GM19099 (cell line): ENCODE data around the gene TBC1D9B.

ENCODE experiments used
- POLR2A ChIP-seq: IDR thresholded peaks from 3 replicates; pipeline ENCODE4 v1.6.1; 2011; ENCODE audit warnings: low read depth; ENCODE audit not compliant: insufficient read length; ENCODE audit errors: extremely low read depth

The TBC1D9B gene

DNA sequence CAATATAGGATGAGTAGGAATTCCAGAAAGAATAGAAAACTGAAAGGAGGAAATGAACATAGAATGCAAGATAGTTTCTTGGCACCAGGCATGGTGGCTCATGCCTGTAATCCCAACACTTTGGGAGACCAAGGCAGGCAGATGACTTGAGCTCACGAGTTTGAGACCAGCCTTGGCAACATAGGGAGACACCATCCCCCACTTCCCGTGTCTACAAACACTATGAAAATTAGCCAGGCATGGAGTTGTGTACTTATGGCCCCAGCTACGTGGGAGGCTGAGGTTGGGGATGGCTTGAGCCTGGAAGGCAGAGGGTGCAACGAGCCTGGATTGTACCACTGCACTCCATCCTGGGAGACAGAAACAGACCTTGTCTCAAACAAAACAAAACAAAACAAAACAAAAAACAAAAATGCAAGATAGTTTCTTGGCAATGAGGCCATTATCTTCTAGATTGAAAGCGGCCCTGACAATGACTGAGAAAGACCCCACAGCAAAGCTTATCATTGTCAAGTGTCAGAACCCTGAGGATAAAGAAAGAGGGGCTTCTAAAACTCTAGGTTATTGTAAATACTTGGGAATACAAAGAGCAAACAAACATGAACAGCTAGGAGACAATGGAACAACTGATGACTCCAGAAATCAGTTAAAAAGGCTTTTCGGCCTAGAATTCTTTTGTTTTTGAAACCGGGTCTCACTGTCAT lies 77.8 kb downstream of the TBC1D9B start:
- no peak for TF ChIP-seq POLR2A

DNA sequence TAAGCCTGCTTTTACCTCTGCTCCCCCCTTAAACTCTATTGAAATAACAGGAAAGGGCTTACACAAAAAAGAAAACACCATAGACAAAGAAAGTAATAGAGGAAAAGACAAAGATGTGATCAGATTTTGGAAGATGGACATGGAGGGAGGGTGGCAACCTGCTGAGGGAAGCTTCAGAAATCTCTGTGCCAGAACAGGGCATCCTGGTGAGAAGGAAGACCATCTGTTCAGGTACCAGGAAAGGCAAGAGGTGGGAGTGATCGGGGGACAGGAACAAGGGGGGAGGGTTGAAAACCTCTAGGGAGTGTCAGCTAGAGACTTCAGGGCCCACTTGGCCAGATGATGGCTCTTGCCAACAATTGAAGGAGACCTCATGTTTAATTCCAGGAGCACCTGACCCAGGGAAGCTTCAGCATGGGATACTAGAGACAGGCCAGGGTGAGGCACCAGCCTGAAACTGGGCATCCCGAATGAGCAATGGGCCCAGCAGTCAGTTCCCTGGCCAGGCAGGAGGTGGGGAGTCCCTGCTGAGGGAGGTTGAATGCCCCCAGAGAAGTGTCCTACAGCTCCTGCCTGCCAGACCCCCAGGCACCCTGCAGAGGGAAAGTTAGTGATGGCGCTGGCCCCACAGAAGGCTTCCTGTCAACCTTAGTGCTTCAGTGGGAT lies 78.8 kb downstream of the TBC1D9B start:
- no peak for TF ChIP-seq POLR2A

DNA sequence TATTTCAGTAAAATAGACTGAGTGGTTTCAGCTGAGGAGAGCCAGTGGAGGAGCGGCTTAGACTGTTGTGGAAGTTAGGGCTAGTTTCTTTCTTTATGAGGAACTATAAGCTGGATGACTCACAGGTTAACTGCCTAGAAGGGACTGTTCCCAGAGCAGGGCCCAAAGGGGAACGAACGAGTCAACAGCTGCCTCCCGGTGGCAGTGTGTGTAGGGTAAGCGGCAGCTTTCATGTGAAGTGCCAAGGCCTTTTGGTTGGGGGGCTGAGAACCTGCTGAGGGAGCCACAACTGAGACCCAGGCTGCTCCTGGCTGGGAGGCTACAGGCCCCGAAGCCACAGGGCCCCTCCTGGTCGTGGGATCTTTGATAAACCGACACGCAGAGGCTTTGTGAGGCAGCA lies 80.0 kb downstream of the TBC1D9B start:
- no peak for TF ChIP-seq POLR2A

DNA sequence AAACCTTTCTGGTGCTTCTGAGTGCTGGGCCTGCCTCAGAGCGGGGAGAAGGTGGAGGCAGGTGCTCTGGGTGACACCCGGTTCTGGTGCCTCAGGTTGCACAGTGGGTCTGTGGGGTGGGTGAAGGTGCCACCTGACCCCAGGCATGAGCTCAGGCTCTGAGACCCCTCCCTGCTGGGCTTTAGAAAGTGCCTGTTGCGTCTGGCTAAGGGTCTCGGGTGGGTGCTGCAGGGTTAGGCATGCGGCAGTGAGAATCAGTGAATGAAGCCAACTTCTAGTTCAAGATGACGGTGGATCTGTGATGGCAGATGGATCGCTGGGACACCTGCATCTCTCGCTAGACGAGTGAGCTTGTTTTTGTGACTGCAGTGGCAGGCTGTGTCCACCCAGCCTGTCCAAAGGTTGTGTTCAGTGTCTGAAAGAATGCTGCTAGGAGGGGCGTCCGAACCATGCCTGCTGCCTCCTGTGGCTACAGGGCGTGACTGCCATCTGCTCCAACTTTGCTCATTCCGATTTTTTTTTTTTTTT lies 82.0 kb downstream of the TBC1D9B start:
- TF ChIP-seq POLR2A = no peak

DNA sequence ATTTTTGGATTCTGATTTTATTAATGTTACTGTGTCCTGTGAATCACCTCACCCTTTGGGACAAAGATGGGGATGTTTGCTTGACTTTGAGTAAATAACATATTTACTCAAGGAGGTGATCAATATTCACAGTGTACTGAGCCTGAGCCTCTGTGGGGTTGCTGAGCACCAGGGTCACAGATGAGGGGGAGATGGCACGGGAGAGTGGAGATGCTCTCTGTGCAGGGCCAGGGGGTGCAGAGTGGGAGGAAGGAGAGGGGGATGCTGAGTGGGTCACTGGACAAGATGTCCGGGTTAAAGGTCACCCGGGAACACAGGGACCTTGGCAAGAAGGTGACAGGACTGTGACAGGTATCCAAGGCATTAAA lies 83.0 kb downstream of the TBC1D9B start:
- no peak for TF ChIP-seq POLR2A

DNA sequence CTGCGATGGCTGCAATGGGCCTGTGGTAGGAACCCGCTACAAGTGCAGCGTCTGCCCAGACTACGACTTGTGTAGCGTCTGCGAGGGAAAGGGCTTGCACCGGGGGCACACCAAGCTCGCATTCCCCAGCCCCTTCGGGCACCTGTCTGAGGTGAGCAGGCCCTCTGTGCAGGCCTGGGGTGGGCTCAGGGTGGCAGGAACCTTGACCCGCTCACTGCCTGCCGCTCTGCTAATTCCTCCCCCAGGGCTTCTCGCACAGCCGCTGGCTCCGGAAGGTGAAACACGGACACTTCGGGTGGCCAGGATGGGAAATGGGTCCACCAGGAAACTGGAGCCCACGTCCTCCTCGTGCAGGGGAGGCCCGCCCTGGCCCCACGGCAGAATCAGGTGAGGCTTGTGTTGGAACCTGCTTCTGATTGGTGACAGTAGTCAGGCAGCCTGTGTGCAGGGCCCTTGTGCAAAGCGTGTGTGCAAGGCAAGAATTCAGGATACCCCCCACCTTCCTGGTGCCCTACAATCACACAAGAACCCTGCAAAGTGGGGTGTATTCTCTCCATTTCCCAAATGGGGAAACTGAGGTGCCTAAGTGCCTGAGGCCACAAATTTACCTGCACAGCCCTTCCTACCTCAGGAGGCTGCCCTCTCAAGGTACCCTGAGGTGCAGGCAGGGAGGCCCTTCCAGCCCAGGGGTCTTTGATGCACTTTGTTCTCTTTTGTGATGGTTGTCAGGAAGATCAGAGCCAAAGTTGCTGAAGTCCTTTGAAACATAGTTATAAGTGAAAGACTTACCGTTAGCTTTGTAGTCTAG lies 83.6 kb downstream of the TBC1D9B start:
- TF ChIP-seq POLR2A = no peak

DNA sequence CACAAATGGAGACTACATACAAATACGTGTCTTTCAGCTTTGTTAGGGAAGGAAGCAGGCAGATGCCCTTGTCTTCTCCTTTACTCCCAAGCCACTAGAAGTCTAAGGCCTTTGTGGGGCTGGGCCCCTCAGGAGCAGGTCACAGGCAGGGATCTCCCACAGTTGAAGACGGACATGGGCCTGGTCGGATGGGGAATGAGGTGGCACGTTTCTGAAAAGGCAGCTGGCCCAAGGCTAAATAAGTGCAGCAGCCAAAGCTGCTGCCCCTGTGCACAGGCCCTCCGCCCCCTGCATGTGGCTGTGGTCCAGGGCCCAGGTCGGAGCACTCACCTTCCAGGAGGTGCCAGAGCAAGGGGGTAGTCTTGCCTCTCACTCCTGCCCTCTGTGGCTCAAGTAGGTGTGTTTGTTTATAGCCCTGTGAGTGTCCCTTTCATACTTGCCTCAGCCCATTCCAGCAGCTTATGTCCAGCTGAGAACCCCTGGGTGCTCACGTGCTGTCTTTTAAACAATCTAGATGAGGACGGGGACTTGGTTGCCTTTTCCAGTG lies 85.2 kb downstream of the TBC1D9B start:
- no peak for TF ChIP-seq POLR2A

DNA sequence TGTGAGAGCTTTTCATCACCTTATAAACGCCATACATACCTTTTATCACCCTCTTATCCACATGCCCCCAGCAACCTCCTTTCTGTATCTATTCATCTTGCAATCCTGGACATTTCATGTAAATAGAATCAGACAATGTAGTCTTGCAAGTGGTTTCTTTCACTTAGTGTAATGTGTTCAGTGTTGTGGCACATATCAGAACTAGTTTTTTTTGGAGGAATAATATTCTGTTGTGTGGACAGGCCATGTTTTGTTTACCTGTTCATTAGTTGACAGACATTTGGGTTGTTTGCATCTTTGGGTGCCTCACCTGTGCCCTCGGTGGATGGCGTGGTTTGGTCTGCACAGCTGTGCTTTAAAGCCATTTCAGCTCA lies 85.7 kb downstream of the TBC1D9B start:
- peak; percentile 21 for TF ChIP-seq POLR2A

DNA sequence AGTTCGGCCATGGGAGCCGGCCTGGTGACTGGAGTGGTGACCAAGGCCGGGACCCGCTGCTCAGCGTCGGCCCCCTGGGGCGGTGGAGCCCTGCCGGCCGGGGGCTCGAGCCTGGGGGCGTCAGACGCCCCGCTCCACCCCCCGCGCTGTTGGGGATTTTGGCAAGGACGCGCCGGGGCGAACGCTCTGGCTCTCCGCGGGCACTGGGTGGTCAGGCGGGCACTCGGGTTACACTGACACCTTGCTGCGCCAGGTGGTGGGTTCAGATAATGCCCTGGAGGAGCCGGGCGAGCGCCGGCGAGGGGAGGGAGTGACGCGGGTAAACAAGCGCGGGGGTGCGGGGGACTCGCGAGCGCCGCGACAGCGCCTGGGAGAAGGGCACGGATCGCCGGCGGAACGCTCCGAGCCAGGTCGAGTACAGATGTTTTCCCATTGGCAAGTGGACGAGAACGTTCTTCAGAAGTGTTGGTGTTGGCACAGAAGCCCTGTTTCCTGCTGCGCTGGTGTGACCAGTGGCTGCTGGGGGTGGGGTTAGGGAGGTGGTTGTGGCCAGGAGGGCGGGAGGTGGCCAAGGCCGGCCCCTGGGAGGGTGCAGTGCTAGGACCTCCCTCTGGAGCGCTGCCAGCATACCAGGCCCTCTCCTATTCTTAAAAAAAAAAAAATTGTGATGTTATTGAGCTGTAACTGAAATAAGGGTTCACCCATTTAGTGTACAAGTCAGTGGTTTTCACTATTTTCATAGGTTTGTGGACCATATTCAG lies 86.2 kb downstream of the TBC1D9B start:
- peak; percentile 60 for TF ChIP-seq POLR2A

DNA sequence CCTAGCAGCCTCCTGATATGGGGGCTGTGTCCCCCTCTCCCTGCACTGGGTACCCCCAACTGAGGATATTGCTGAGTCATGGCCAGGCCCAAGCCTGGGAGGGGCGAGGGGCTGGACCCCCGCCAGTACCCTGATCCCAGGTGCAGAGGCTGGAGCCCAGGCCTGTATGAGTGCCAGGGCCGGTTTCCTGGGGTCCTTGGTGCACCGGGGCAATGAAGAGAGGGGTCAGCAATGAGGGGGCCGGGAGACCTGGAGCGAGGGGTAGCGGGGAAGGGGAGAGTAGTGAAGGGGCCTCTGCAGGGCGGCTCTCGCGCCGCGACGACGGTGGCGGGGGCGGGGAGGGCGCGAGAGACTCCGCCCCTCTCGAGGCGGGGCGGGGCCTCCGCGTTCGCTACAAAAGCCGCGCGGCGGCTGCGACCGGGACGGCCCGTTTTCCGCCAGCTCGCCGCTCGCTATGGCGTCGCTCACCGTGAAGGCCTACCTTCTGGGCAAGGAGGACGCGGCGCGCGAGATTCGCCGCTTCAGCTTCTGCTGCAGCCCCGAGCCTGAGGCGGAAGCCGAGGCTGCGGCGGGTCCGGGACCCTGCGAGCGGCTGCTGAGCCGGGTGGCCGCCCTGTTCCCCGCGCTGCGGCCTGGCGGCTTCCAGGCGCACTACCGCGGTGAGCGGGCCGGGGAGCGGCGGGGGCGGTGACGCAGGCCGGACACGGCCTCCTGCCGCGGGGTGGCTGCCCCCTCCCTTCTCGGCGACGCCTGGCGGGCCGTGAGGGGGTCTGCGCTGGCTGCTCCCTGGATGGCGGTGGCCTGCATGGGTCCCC lies 87.0 kb downstream of the TBC1D9B start, which contains the start of gene SQSTM1:
TSS of gene SQSTM1 (plus strand) at position 423 of the 815 bp plus-strand sequence. CDS start at position 455, 32 bp downstream.
- peak; percentile 99 for TF ChIP-seq POLR2A

DNA sequence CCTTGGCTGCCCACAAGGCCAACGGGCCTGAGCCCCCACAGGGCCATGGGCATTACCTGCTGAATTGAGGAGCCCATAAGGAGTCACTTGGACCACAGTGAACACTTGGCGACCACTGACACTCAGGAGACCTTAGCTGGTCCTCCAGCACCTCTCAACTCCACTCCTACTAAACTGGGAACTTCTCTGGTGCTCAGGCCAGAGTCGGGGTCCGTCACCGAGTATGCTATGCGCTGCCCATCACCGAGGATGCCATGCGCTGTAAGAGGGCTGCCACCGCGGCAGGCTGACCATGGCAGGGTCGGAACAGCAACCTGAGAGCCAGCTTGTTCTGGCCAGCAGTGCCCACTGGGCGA lies 87.6 kb downstream of the TBC1D9B start:
- TF ChIP-seq POLR2A = no peak

DNA sequence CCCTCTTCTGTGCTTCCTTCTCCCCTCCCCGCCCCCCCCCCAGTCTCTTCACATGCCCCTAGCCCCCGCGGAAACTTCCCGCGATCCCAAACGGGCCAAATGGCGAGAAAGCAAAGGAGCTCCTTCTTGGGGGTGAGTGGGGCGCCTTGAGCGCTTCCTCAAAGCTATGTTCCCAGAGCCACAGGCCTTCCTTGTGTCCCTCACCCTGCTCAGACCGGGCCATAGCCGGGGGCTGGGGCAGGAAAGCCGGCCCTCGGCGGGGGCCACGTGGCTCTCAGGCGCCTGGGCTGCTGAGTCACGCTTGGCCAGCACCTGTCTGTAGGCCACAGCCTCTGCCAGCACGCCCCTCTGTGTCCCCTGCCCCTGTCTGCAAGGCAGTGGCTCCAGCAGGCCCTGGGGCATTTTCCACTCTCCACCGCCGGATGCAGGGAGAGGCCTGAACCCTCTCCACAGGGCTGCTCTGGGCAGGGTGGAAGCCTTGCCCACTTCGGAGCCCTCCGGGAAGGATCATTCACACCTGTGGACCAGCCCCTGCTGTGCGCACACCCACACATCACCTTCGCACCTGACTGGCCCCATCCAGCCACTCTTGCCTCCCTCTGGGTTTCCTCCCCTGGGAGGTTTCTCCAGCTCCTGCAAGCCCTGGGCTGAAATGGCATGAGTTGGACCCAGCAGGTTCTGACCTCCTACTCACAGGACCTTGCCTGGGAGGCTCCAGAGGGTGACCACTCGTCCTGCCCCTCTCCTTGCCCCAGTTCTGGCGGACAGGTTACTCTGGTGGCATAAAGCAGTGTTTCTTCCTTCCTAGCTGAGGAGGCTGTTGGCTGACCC lies 88.2 kb downstream of the TBC1D9B start:
- TF ChIP-seq POLR2A = peak; percentile 30

DNA sequence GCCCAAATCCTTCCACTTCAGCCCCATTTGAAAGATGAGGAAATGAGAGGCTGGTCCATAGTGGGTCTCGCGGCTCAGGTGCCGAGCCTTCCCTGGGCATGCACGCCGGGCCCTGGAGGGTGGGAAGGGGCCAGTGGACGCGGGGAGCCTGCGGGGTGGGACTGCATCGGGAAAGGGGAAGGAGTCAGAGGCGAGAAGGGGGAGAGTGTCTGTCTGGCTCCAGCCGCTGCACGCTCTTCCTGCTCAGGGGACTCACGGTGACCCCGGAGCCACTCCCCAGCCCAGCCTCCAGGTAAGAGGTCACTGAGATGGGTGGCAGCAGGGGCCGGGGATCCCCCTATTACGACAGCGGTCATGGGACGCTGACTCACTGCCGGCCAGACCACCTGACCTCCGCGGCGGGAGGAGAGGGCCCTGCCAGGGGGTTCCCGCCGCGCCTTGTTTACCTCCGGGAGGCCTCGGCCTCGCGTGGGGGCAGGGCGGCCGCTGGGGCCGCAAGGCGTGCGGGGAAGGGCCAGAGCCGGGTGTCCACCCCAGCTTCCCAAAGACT lies 88.9 kb downstream of the TBC1D9B start:
- peak; percentile 75 for TF ChIP-seq POLR2A
